Left lung (tissue), 10 donors: ENCODE data around the gene FETUB. TPM values are rescaled to one million over a fixed set of nuclear protein-coding genes. Genes with fewer than 3 reads are reported as not detected.
"Not testable (repeated sequence)": the region's sequence is repeated elsewhere in the genome, so short reads cannot be mapped to it uniquely, and the experiment has no call there.

ENCODE experiments used
- ATAC-seq: fragments of 200-7000 bp; cut with Tn5 transposase; one replicate; pipeline ENCODE4 v1.9.1; 2020; ENCODE audit warnings: moderate library complexity
- DNase-seq, 4 donors: peaks; one replicate each; pipeline ENCODE4 v3.0.0-alpha.2; 2013 to 2020
- H3K27ac ChIP-seq, 2 donors: fragments of 200-600 bp; sonication (generic) in 1 of 2; one replicate each; pipeline versions ENCODE4 v1.5.0 to v1.8.0; 2020 to 2021
- H3K27me3 ChIP-seq, 2 donors: fragments of 200-600 bp; sonication (generic) in 1 of 2; one replicate each; pipeline versions ENCODE4 v1.5.0 to v1.8.0; 2020 to 2021
- H3K36me3 ChIP-seq, 2 donors: fragments of 200-600 bp; sonication (generic) in 1 of 2; one replicate each; pipeline versions ENCODE4 v1.5.0 to v1.8.0; 2020 to 2021
- H3K4me1 ChIP-seq, 2 donors: fragments of 200-600 bp; one replicate each; pipeline ENCODE4 v1.8.0; 2021
- H3K4me3 ChIP-seq, 2 donors: fragments of 200-600 bp; sonication (generic) in 1 of 2; one replicate each; pipeline versions ENCODE4 v1.5.0 to v1.8.0; 2020 to 2021; ENCODE audit warnings: mild to moderate bottlenecking in 1 of 2
- H3K9me3 ChIP-seq, 2 donors: fragments of 200-600 bp; sonication (generic) in 1 of 2; one replicate each; pipeline versions ENCODE4 v1.5.0 to v1.8.0; 2020 to 2021
- CTCF ChIP-seq, 2 donors: fragments of 200-600 bp; sonication (generic) in 1 of 2; IDR thresholded peaks; one replicate each; pipeline versions ENCODE4 v1.5.0 to v1.8.0; 2021; ENCODE audit warnings: antibody characterized with exemption in 2 of 2
- intact Hi-C, 2 donors: fragments of 100-400 bp; cut with DNase I; formaldehyde crosslinking; loops; one replicate each; pipeline versions ENCODE4 v1.11.2 to v1.14.2; 2022
- polyA plus RNA-seq, 6 donors: library from polyadenylated mRNA; unstranded; fragments of 120-200 nt; gene quantifications; one replicate each; pipeline ENCODE4 v1.2.1, GENCODE V29; 2013; ENCODE audit not compliant: insufficient read length in 6 of 6
- total RNA-seq, 2 donors: library from RNA; stranded (reverse); fragmentation: NEBNext Ultra II Directional; extraction: Animal tissue kit (Norgen Biotek cat#: 25700); gene quantifications; one replicate each; pipeline ENCODE4 v1.2.1, GENCODE V29; 2021
- donor health status: DM: no; HTN: yes; CAD: no.
- donor health status: DM: no; HTN: no; CAD: no.

The FETUB gene
- total and polyA plus RNA-seq, 8 donors, result not detected

- H3K36me3 ChIP-seq, result no peaks in the 10 kb centered on the region
- no peaks in the 10 kb centered on the region for H3K4me1 ChIP-seq
- H3K27me3 ChIP-seq, result no peaks in the 10 kb centered on the region
- intact Hi-C loops, result no loop called here
- H3K4me3 ChIP-seq, result no peak overlapping the region
- ATAC-seq (no peak), DNase-seq (no peak)
- no peak overlapping the region for H3K27ac ChIP-seq
- no peak for TF ChIP-seq CTCF (IDR thresholded peaks at IDR 0.05)
- H3K9me3 ChIP-seq, result no peaks in the 10 kb centered on the region
Measured at GRCh38 chr3:186696522-186696921, 56.3 kb downstream of the FETUB start.

- Histone ChIP-seq H3K4me1 (no peaks in the 10 kb centered on the region), H3K4me3 (no peak overlapping the region), H3K27ac (no peak overlapping the region), H3K9me3 (no peaks in the 10 kb centered on the region), H3K36me3 (no peaks in the 10 kb centered on the region), H3K27me3 (no peaks in the 10 kb centered on the region)
- DNase-seq (no peak), ATAC-seq (no peak)
- intact Hi-C loops, result no loop called here
- TF ChIP-seq CTCF (IDR thresholded peaks at IDR 0.05), result no peak
Measured at GRCh38 chr3:186697510-186697909, 57.3 kb downstream of the FETUB start.

- no peaks in the 10 kb centered on the region for H3K9me3 ChIP-seq
- intact Hi-C loops, result no loop called here
- no peaks in the 10 kb centered on the region for H3K27me3 ChIP-seq
- ATAC-seq (no peak), DNase-seq (no peak)
- H3K4me1 ChIP-seq, result no peaks in the 10 kb centered on the region
- H3K4me3 ChIP-seq, result no peak overlapping the region
- TF ChIP-seq CTCF (IDR thresholded peaks at IDR 0.05), result no peak
- H3K27ac ChIP-seq, result no peak overlapping the region
- H3K36me3 ChIP-seq, result no peaks in the 10 kb centered on the region
Measured at GRCh38 chr3:186700267-186700666, 60.1 kb downstream of the FETUB start.

GRCh38 chr3:186702451-186702850 lies 62.3 kb downstream of the FETUB start:
- H3K27ac ChIP-seq, intact Hi-C loops, H3K27me3 ChIP-seq, ATAC-seq, DNase-seq, H3K4me1 ChIP-seq, H3K9me3 ChIP-seq, H3K36me3 ChIP-seq, H3K4me3 ChIP-seq: not testable (repeated sequence)

Other genes starting within 250 kb of the FETUB start
- 1 to 10 TPM; 1.8 to 3.7 TPM for gene CRYGS, start 96.0 kb upstream of the FETUB start, total RNA-seq
- 10 to 100 TPM in 2 of 6 donors, 1 to 10 TPM in 4; 6.5 to 10.6 (median 9.3) TPM for gene CRYGS, start 96.0 kb upstream of the FETUB start, polyA plus RNA-seq
- 10 to 100 TPM; 11.6 to 12.1 TPM for gene TBCCD1, start 73.1 kb upstream of the FETUB start, total RNA-seq
- 10 to 100 TPM; 17.8 to 23.0 (median 20.0) TPM for gene TBCCD1, start 73.1 kb upstream of the FETUB start, polyA plus RNA-seq
- 10 to 100 TPM; 46.8 to 78.3 TPM for gene DNAJB11, start 69.7 kb upstream of the FETUB start, total RNA-seq
- gene DNAJB11, start 69.7 kb upstream of the FETUB start, polyA plus RNA-seq, result 10 to 100 TPM; 52.5 to 69.8 (median 58.0) TPM
- gene AHSG, start 27.3 kb upstream of the FETUB start, total RNA-seq, result not detected
- gene AHSG, start 27.3 kb upstream of the FETUB start, polyA plus RNA-seq, result 1 to 10 TPM in 2 of 6 donors, under 1 TPM in 1, not detected in 3; 0.09 to 5.7 (median 3.2) TPM
- gene HRG, start 25.6 kb downstream of the FETUB start, total RNA-seq, result not detected
- gene HRG, start 25.6 kb downstream of the FETUB start, polyA plus RNA-seq, result under 1 TPM; 0.04 to 0.30 (median 0.07) TPM
- not detected for gene KNG1, start 77.0 kb downstream of the FETUB start, total RNA-seq
- gene KNG1, start 77.0 kb downstream of the FETUB start, polyA plus RNA-seq, result 1 to 10 TPM in 1 of 6 donors, under 1 TPM in 5; 0.26 to 1.2 (median 0.49) TPM
- 100 to 1,000 TPM; 344 to 435 TPM for gene EIF4A2, start 143.2 kb downstream of the FETUB start, total RNA-seq
- gene EIF4A2, start 143.2 kb downstream of the FETUB start, polyA plus RNA-seq, result 100 to 1,000 TPM; 735 to 925 (median 830) TPM
- 10 to 100 TPM; 12.9 to 21.1 TPM for gene RFC4, start 166.1 kb downstream of the FETUB start, total RNA-seq
- 10 to 100 TPM; 39.5 to 55.0 (median 45.2) TPM for gene RFC4, start 166.1 kb downstream of the FETUB start, polyA plus RNA-seq
- gene ADIPOQ, start 202.3 kb downstream of the FETUB start, total RNA-seq, result not detected
- gene ADIPOQ, start 202.3 kb downstream of the FETUB start, polyA plus RNA-seq, result under 1 TPM in 4 of 6 donors, not detected in 2; 0.03 to 0.10 (median 0.06) TPM